H1 (cell line): ENCODE results near the gene FAM237A. TPM values are rescaled to one million over a fixed set of nuclear protein-coding genes. Genes with fewer than 3 reads are reported as not detected.

ENCODE experiments used
- CTCF ChIA-PET: fragments of 300-600 bp; sonication (Branson Sonifier 250); formaldehyde crosslinking; loops from one replicate; lab custom pipeline; 2021; ENCODE audit not compliant: partially characterized antibody; lab: Charles Lee
- POLR2A ChIA-PET: fragments of 300-600 bp; sonication (Branson Sonifier 250); formaldehyde crosslinking; loops from one replicate; lab custom pipeline; 2021; ENCODE audit warnings: inconsistent platforms; ENCODE audit not compliant: partially characterized antibody; lab: Charles Lee
- DNase-seq, 2 experiments: peaks; one replicate each; pipeline versions ENCODE4 v3.0.0 to v3.0.0-alpha.2; 2010 to 2022; ENCODE audit warnings: low spot score in 2 of 2, low read depth in 1 of 2, mixed read lengths in 1 of 2
- FAIRE-seq: peaks from 2 replicates; lab custom pipeline; 2011; peaks lifted over from hg19 to GRCh38; lab: Jason Lieb, UNC
- H2AFZ ChIP-seq: 2 replicates; pipeline ENCODE4 v1.8.1; 2012; ENCODE audit warnings: low read length, inconsistent platforms
- H2AK5ac ChIP-seq: 2 replicates; pipeline ENCODE4 v1.6.1; 2013; ENCODE audit warnings: low read depth, low read length
- H2BK120ac ChIP-seq: replicated peaks from 2 replicates; pipeline ENCODE3; 2013; ENCODE audit warnings: low read depth, low read length, inconsistent platforms
- H2BK12ac ChIP-seq: 2 replicates; pipeline ENCODE4 v1.6.1; 2013; ENCODE audit warnings: low read depth, low read length
- H2BK15ac ChIP-seq: 2 replicates; pipeline ENCODE4 v1.6.1; 2013; ENCODE audit warnings: low read length
- H2BK20ac ChIP-seq: 2 replicates; pipeline ENCODE4 v1.6.1; 2013; ENCODE audit warnings: low read length
- H2BK5ac ChIP-seq: 2 replicates; pipeline ENCODE4 v1.6.1; 2013; ENCODE audit warnings: low read depth, low read length
- H3K14ac ChIP-seq: 2 replicates; pipeline ENCODE4 v1.6.1; 2013; ENCODE audit warnings: inconsistent platforms; ENCODE audit not compliant: insufficient read length
- H3K18ac ChIP-seq: 2 replicates; pipeline ENCODE4 v1.6.1; 2013; ENCODE audit warnings: low read length; ENCODE audit errors: extremely low read depth
- H3K23ac ChIP-seq: 2 replicates; pipeline ENCODE4 v1.6.1; 2013; ENCODE audit warnings: inconsistent platforms; ENCODE audit not compliant: insufficient read length
- H3K23me2 ChIP-seq: 2 replicates; pipeline ENCODE4 v1.6.1; 2013; ENCODE audit warnings: low read depth, low read length
- H3K27ac ChIP-seq: 2 replicates; pipeline ENCODE4 v1.6.1; 2011; ENCODE audit warnings: low read depth, low read length, inconsistent platforms
- H3K27me3 ChIP-seq, 4 experiments: replicated peaks in 1 of 4; 1 replicate in 1 of 4; 2 replicates in 3 of 4; pipeline versions ENCODE4 v1.6.1 to v1.8.1; 2011 to 2013; ENCODE audit warnings: low read length in 3 of 4, mild to moderate bottlenecking in 3 of 4, inconsistent platforms in 2 of 4, mixed read lengths in 2 of 4, moderate library complexity in 1 of 4; ENCODE audit not compliant: control insufficient read depth in 3 of 4, insufficient read depth in 3 of 4; ENCODE audit errors: extremely low read depth in 1 of 4
- H3K36me3 ChIP-seq, 4 experiments: 2 replicates each; pipeline versions ENCODE4 v1.6.1 to v1.8.1; 2011 to 2013; ENCODE audit warnings: mild to moderate bottlenecking in 4 of 4, low read length in 3 of 4, moderate library complexity in 2 of 4, control low read depth in 1 of 4, inconsistent platforms in 1 of 4; ENCODE audit not compliant: insufficient read depth in 4 of 4, control insufficient read depth in 2 of 4
- H3K4ac ChIP-seq: replicated peaks from 2 replicates; pipeline ENCODE3; 2013; ENCODE audit warnings: low read length, low read depth, mixed read lengths, inconsistent platforms; ENCODE audit not compliant: insufficient read length
- H3K4me1 ChIP-seq, 4 experiments: replicated peaks in 1 of 4; 1 replicate in 1 of 4; 2 replicates in 3 of 4; pipeline versions ENCODE4 v1.6.1 to v1.8.1; 2011 to 2013; ENCODE audit warnings: low read length in 3 of 4, inconsistent platforms in 2 of 4, mixed read lengths in 1 of 4; ENCODE audit not compliant: insufficient read depth in 4 of 4, control insufficient read depth in 3 of 4
- H3K4me2 ChIP-seq, 2 experiments: 2 replicates each; pipeline versions ENCODE4 v1.6.1 to v1.8.1; 2011 to 2013; ENCODE audit warnings: low read depth in 2 of 2, low read length in 2 of 2, control low read depth in 1 of 2, inconsistent platforms in 1 of 2, mild to moderate bottlenecking in 1 of 2; ENCODE audit not compliant: insufficient read depth in 1 of 2
- H3K4me3 ChIP-seq, 4 experiments: fragments of 200-600, 300-600 bp in 1 of 4; sonication (generic), shearing (Covaris generic), sonication (Bioruptor Twin) in 1 of 4; 2 replicates each; pipeline versions ENCODE4 v1.5.1 to v1.8.1; 2011 to 2016; ENCODE audit warnings: low read length in 4 of 4, low read depth in 3 of 4, control low read depth in 2 of 4, inconsistent platforms in 2 of 4, mild to moderate bottlenecking in 2 of 4, mixed read lengths in 1 of 4, moderate library complexity in 1 of 4; ENCODE audit not compliant: insufficient read depth in 2 of 4; ENCODE audit errors: extremely low read depth in 1 of 4
- H3K56ac ChIP-seq: replicated peaks from 2 replicates; pipeline ENCODE3; 2013; ENCODE audit warnings: low read depth, mild to moderate bottlenecking, mixed read lengths, low read length, inconsistent platforms; ENCODE audit not compliant: insufficient read length
- H3K79me1 ChIP-seq: 2 replicates; pipeline ENCODE4 v1.6.1; 2013; ENCODE audit warnings: low read depth, low read length, control low read depth
- H3K79me2 ChIP-seq, 2 experiments: 2 replicates each; pipeline versions ENCODE4 v1.6.1 to v1.8.1; 2012 to 2013; ENCODE audit warnings: low read length in 2 of 2, mild to moderate bottlenecking in 2 of 2, inconsistent platforms in 1 of 2; ENCODE audit not compliant: insufficient read depth in 2 of 2, control insufficient read depth in 1 of 2
- H3K9ac ChIP-seq, 4 experiments: replicated peaks in 1 of 4; 1 replicate in 1 of 4; 2 replicates in 3 of 4; pipeline versions ENCODE4 v1.6.1 to v1.8.1; 2011 to 2013; ENCODE audit warnings: low read depth in 3 of 4, low read length in 3 of 4, control low read depth in 2 of 4, mild to moderate bottlenecking in 2 of 4, moderate library complexity in 2 of 4, inconsistent platforms in 1 of 4; ENCODE audit errors: extremely low read depth in 1 of 4
- H3K9me3 ChIP-seq, 2 experiments: 2 replicates each; pipeline versions ENCODE4 v1.6.1 to v1.8.1; 2012 to 2013; ENCODE audit warnings: mild to moderate bottlenecking in 2 of 2, moderate library complexity in 2 of 2, control low read depth in 1 of 2, inconsistent platforms in 1 of 2, low read depth in 1 of 2, low read length in 1 of 2, mixed read lengths in 1 of 2; ENCODE audit not compliant: insufficient read depth in 2 of 2
- H4K20me1 ChIP-seq, 2 experiments: replicated peaks in 1 of 2; 2 replicates each; pipeline versions ENCODE3 to v1.8.1; 2011 to 2013; ENCODE audit warnings: inconsistent platforms in 2 of 2, low read length in 2 of 2, mild to moderate bottlenecking in 1 of 2; ENCODE audit not compliant: insufficient read depth in 2 of 2, control insufficient read depth in 1 of 2
- H4K5ac ChIP-seq: 2 replicates; pipeline ENCODE4 v1.6.1; 2013; ENCODE audit warnings: low read length, low read depth, mixed read lengths, inconsistent platforms; ENCODE audit not compliant: insufficient read length
- H4K8ac ChIP-seq: 2 replicates; pipeline ENCODE4 v1.8.0; 2013; ENCODE audit warnings: mild to moderate bottlenecking, moderate library complexity, low read length, inconsistent platforms; ENCODE audit not compliant: insufficient read depth; ENCODE audit errors: extremely low read depth
- H4K91ac ChIP-seq: replicated peaks from 2 replicates; pipeline ENCODE3; 2013; ENCODE audit warnings: low read length, mixed read lengths, inconsistent platforms; ENCODE audit not compliant: insufficient read length
- BCL11A ChIP-seq, 2 experiments: IDR thresholded peaks; one replicate each; pipeline ENCODE4 v1.6.1; 2011; ENCODE audit warnings: low read depth in 2 of 2, low read length in 2 of 2, mild to moderate bottlenecking in 2 of 2
- CBX8 ChIP-seq: fragments of 300-800, 300-1000 bp; sonication (generic); IDR thresholded peaks from 2 replicates; pipeline ENCODE4 v1.7.1; 2016; ENCODE audit warnings: low read depth, low read length, borderline replicate concordance
- CHD1 ChIP-seq: IDR thresholded peaks from 2 replicates; pipeline ENCODE4 v1.6.1; 2012; ENCODE audit warnings: low read depth, low read length, improper control_type of control experiment
- CHD2 ChIP-seq: IDR thresholded peaks from 2 replicates; pipeline ENCODE4 v1.6.1; 2012; ENCODE audit warnings: low read length, improper control_type of control experiment
- CTBP2 ChIP-seq: IDR thresholded peaks from 2 replicates; pipeline ENCODE4 v1.7.0; 2011; ENCODE audit warnings: borderline replicate concordance, mild to moderate bottlenecking, moderate library complexity, mixed read lengths, low read length; ENCODE audit not compliant: insufficient read depth, insufficient read length
- EGR1 ChIP-seq: IDR thresholded peaks from 2 replicates; pipeline ENCODE4 v1.6.1; 2011; ENCODE audit warnings: low read depth, low read length, borderline replicate concordance
- GABPA ChIP-seq: IDR thresholded peaks from 2 replicates; pipeline ENCODE4 v1.6.1; 2011; ENCODE audit warnings: mild to moderate bottlenecking, low read length, moderate library complexity, borderline replicate concordance; ENCODE audit not compliant: insufficient read depth
- PHF8 ChIP-seq: fragments of 200-600 bp; sonication (generic); conservative IDR thresholded peaks from 2 replicates; pipeline ENCODE4 v1.7.1; 2012; ENCODE audit warnings: low read depth, mild to moderate bottlenecking, inconsistent platforms, low read length, moderate library complexity
- SIN3A ChIP-seq, 2 experiments: IDR thresholded peaks in 1 of 2; conservative IDR thresholded peaks in 1 of 2; 2 replicates each; pipeline ENCODE4 v1.6.1; 2011 to 2012; ENCODE audit warnings: low read length in 2 of 2, improper control_type of control experiment in 1 of 2, low read depth in 1 of 2, mild to moderate bottlenecking in 1 of 2
- TAF7 ChIP-seq: optimal IDR thresholded peaks from 2 replicates; pipeline ENCODE3; 2011; ENCODE audit warnings: low read depth, mild to moderate bottlenecking, inconsistent platforms, low read length, moderate library complexity, borderline replicate concordance
- WGBS, 2 experiments: shearing (Covaris generic) in 1 of 2; methylation state at CpG; one replicate each; pipeline versions ENCODE4 v1.1.6 to v1.1.7; 2013 to 2015; ENCODE audit warnings: low lambda C conversion rate in 2 of 2, mixed read lengths in 2 of 2, inconsistent platforms in 1 of 2, low coverage in 1 of 2, missing lambda C conversion rate in 1 of 2; ENCODE audit not compliant: insufficient replicate concordance in 2 of 2, insufficient coverage in 1 of 2, insufficient read length in 1 of 2; ENCODE audit errors: extremely low coverage in 1 of 2, missing lambda C conversion rate in 1 of 2; 5-methylcytosine and 5-hydroxymethylcytosine counted together
- polyA plus RNA-seq, 7 experiments: library from polyadenylated mRNA; depleted of rRNA in 3 of 7; stranded (reverse) in 5 of 7; unstranded in 2 of 7; fragments of >200 nt in 5 of 7; fragments of 200-250 nt in 2 of 7; gene quantifications; 1 replicate in 5 of 7; 2 replicates in 1 of 7; 4 replicates in 1 of 7; pipeline versions ENCODE4 v1.2.1 to v1.2.3, GENCODE V29; 2011 to 2013; ENCODE audit warnings: missing spikeins in 2 of 7, mixed read lengths in 2 of 7
- total RNA-seq: library from RNA; stranded (reverse); fragmentation: NEBNext Ultra II Directional; extraction: Animal tissue kit (Norgen Biotek cat#: 25700); gene quantifications from 2 replicates; pipeline ENCODE4 v1.2.1, GENCODE V29; 2021
- TF ChIP-seq, protein P1 (sequence below): IDR thresholded peaks from 2 replicates; pipeline ENCODE4 v1.6.1; 2012; ENCODE audit warnings: inconsistent platforms

The FAM237A gene
- total and polyA plus RNA-seq, 2 of the 8 experiments (the other 6 are each of a cell fraction or from before 2014, with no cell fraction given), result not detected

DNA sequence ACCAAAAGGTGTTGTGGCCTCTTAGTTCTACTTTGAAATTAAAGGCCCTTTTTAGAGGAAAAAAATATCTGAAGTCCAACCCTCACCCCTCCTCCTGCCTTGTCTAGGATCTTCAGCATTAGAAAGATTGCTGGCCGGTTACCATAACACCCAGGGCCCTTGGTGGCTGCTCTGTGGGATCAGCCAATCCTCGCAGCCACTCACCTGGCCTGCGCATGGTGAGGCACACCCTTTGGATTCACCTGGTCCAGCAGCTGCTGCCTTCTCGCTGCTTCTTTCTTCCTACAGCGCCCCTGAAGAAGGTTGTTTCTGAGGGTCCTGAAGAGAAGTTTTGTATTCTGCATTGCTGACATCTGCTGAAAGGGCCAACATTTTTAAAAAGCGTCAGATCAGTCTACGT is 50.7 kb downstream of the FAM237A start:
- H2BK15ac ChIP-seq, result no peak overlapping the region
- no peak overlapping the region for H2AK5ac ChIP-seq
- H3K23ac ChIP-seq, result no peak overlapping the region
- H4K91ac ChIP-seq, result no peak overlapping the region
- H4K20me1 ChIP-seq, result no peaks in the 10 kb centered on the region
- H3K9ac ChIP-seq, result no peak overlapping the region
- no peak for FAIRE-seq
- DNase-seq, result no peak
- no peaks in the 10 kb centered on the region for H3K36me3 ChIP-seq
- no peak overlapping the region for H2BK12ac ChIP-seq
- ChIA-PET POLR2A (no interaction called here), CTCF (no interaction called here)
- no peak overlapping the region for H2BK120ac ChIP-seq
- no peak overlapping the region for H2BK5ac ChIP-seq
- no peak overlapping the region for H3K4ac ChIP-seq
- H3K4me1 ChIP-seq, result no peaks in the 10 kb centered on the region
- H3K27ac ChIP-seq, result no peak overlapping the region
- no peaks in the 10 kb centered on the region for H3K79me2 ChIP-seq
- no peaks in the 10 kb centered on the region for H3K9me3 ChIP-seq
- no peak overlapping the region for H3K4me2 ChIP-seq
- no peak overlapping the region for H2BK20ac ChIP-seq
- no peak overlapping the region for H3K18ac ChIP-seq
- H3K56ac ChIP-seq, result no peak overlapping the region
- WGBS, 2 experiments, result 96% methylated on average over 7 of the region's 7 CpGs; no CpG with 5 or more reads in 1 of the 2 experiments
- H2AFZ ChIP-seq, result no peak overlapping the region
- no peaks in the 10 kb centered on the region for H3K27me3 ChIP-seq
- TF ChIP-seq CHD2 (no peak), CTBP2 (no peak), PHF8 (no peak), EGR1 (no peak), CHD1 (no peak), BCL11A (IDR thresholded peaks at IDR 0.05; ENCODE audit: low read depth in 2 of 2, low read length in 2 of 2) (no peak), GABPA (no peak), SIN3A (conservative IDR thresholded peaks at IDR 0.05 in 1 of 2, IDR thresholded peaks at IDR 0.05 in 1 of 2; ENCODE audit: low read depth in 1 of 2, low read length in 2 of 2) (no peak), TAF7 (no peak), CBX8 (no peak)
- TF ChIP-seq, protein P1, sequence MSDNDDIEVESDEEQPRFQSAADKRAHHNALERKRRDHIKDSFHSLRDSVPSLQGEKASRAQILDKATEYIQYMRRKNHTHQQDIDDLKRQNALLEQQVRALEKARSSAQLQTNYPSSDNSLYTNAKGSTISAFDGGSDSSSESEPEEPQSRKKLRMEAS, result no peak
- no peaks in the 10 kb centered on the region for H3K79me1 ChIP-seq
- H4K5ac ChIP-seq, result no peak overlapping the region
- no peak overlapping the region for H3K4me3 ChIP-seq
- H3K14ac ChIP-seq, result no peak overlapping the region
- H3K23me2 ChIP-seq, result no peaks in the 10 kb centered on the region; the same call in 1 of the 2 replicates
- no peak overlapping the region for H4K8ac ChIP-seq
